Skeletal muscle tissue (tissue), 2 donors: ENCODE data around the gene FHL5. TPM values are rescaled to one million over a fixed set of nuclear protein-coding genes. Genes with fewer than 3 reads are reported as not detected.

Source experiments
- small RNA-seq: library from RNA; depleted of rRNA; stranded (forward); fragments of <200 nt; gene quantifications from one replicate; pipeline ENCODE3, GENCODE V24; 2014
- total RNA-seq: library from RNA; depleted of rRNA; stranded (reverse); fragments of >200 nt; gene quantifications from one replicate; pipeline ENCODE4 v1.2.3, GENCODE V29; 2014

FHL5 gene
- total RNA-seq, 1 donor from 2014 or later, result 2.1 TPM

Small RNA genes within 50 kb of the gene (small RNA-seq; reads per million reads assigned to genes)
- gene RNU4-70P, result 0.12 reads per million

Other genes starting within 250 kb of the FHL5 start
- 20.4 TPM for gene UFL1, start 41.3 kb upstream of the FHL5 start, total RNA-seq